ENCODE data around the gene PPP2R3A. TPM values are rescaled to one million over a fixed set of nuclear protein-coding genes. Genes with fewer than 3 reads are reported as not detected.

PPP2R3A gene
- total and polyA plus RNA-seq, 9 of the 15 experiments (the other 6 are each of a cell fraction or from before 2014, with no cell fraction given), result 0.10 to 0.50 (median 0.24) TPM

DNA sequence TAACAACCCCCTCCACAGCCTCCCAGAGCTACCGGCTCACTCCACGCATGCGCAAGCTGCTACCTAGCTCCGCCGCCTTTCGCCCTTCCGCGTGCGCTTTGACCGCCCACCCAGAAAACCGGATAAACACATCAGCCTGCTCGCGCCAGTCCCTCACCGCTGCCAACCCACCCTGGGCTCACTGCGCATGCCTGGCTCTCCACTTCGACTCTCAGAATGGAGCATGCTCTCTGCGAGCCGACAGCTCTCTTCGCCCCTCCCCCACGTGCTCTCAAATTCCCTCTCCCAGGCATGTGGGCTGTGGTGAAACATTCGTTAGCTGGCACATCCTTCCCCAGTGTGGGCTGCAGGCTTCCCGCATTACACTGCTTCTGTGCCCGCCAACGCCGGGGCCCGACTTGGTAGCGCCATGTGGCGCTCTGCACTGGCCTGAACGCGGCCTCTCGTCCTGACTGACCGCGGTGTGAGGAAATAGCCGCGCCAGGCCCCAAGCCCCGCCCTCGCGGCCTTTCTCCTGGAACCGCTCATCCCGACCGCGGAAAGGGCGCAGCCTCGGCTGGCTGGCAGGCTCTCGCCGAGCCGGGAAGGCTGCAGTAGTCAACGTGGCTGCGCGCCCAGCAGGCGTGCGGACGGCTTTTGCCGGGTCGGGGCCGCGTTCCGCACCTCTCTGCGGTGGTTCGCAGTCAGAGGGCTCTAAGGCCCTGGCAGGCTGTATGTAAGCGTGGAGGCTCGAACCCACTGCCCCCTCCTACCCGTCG is 231.1 kb downstream of the PPP2R3A start (continued):
- 0 out of 2 replicates have a peak, but pooled peaks have one; percentile 31 for TF ChIP-seq TRIM28 (IDR thresholded peaks at IDR 0.05)
- TF ChIP-seq SLC30A9 (CRISPR knock-in tag; IDR thresholded peaks at IDR 0.05), result no peak
- TF ChIP-seq TFE3 (CRISPR knock-in tag; IDR thresholded peaks at IDR 0.05), result no peak
- TF ChIP-seq STAT5B (CRISPR knock-in tag; IDR thresholded peaks at IDR 0.05), result no peak
- TF ChIP-seq ZNF282 (CRISPR knock-in tag; IDR thresholded peaks at IDR 0.05), result peak; percentile 53; the same call in 1 of the 2 replicates
- no peak for TF ChIP-seq ZNF133 (CRISPR knock-in tag; IDR thresholded peaks at IDR 0.05)
- peak; percentile 91 for TF ChIP-seq PHF8 (IDR thresholded peaks at IDR 0.05; ENCODE audit: borderline replicate concordance, low read length)
- no peak for TF ChIP-seq ZEB2 (IDR thresholded peaks at IDR 0.05)
- TF ChIP-seq ZNF174 (CRISPR knock-in tag; IDR thresholded peaks at IDR 0.05), result no peak
- TF ChIP-seq CTCFL (IDR thresholded peaks at IDR 0.05; ENCODE audit: borderline replicate concordance, insufficient read depth, low read depth, low read length, poor library complexity, severe bottlenecking), result no peak
- TF ChIP-seq TCF7 (IDR thresholded peaks at IDR 0.05; ENCODE audit: borderline replicate concordance), result no peak
- TF ChIP-seq ZNF347 (CRISPR knock-in tag; IDR thresholded peaks at IDR 0.05; ENCODE audit: low read depth), result no peak
- TF ChIP-seq KAT7 (CRISPR knock-in tag; IDR thresholded peaks at IDR 0.05; ENCODE audit: borderline replicate concordance), result peak; percentile 86; the same call in 1 of the 2 replicates
- no peak for TF ChIP-seq ZNF212 (CRISPR knock-in tag; IDR thresholded peaks at IDR 0.05)
- peak; percentile 83; the same call in 1 of the 2 replicates for TF ChIP-seq CBFB (CRISPR knock-in tag; IDR thresholded peaks at IDR 0.05)
- TF ChIP-seq, protein P1, sequence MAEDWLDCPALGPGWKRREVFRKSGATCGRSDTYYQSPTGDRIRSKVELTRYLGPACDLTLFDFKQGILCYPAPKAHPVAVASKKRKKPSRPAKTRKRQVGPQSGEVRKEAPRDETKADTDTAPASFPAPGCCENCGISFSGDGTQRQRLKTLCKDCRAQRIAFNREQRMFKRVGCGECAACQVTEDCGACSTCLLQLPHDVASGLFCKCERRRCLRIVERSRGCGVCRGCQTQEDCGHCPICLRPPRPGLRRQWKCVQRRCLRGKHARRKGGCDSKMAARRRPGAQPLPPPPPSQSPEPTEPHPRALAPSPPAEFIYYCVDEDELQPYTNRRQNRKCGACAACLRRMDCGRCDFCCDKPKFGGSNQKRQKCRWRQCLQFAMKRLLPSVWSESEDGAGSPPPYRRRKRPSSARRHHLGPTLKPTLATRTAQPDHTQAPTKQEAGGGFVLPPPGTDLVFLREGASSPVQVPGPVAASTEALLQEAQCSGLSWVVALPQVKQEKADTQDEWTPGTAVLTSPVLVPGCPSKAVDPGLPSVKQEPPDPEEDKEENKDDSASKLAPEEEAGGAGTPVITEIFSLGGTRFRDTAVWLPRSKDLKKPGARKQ (CRISPR knock-in tag; IDR thresholded peaks at IDR 0.05), result no peak
- TF ChIP-seq NR0B1 (IDR thresholded peaks at IDR 0.05; ENCODE audit: partially characterized antibody), result no peak
- no peak for TF ChIP-seq ZNF77 (CRISPR knock-in tag; IDR thresholded peaks at IDR 0.05)
- TF ChIP-seq ZFPM2 (CRISPR knock-in tag; IDR thresholded peaks at IDR 0.05), result no peak
- TF ChIP-seq POLR3G (IDR thresholded peaks at IDR 0.05; ENCODE audit: extremely low read depth, insufficient read length, insufficient replicate concordance), result no peak
- TF ChIP-seq ELF2 (CRISPR knock-in tag; IDR thresholded peaks at IDR 0.05), result no peak
- TF ChIP-seq GATAD2A (IDR thresholded peaks at IDR 0.05), result no peak

Measured in K562 (cell line).